ENCODE measurements around the gene IGFBP2.
"Not testable (repeated sequence)": the region's sequence is repeated elsewhere in the genome, so short reads cannot be mapped to it uniquely, and the experiment has no call there.

DNA sequence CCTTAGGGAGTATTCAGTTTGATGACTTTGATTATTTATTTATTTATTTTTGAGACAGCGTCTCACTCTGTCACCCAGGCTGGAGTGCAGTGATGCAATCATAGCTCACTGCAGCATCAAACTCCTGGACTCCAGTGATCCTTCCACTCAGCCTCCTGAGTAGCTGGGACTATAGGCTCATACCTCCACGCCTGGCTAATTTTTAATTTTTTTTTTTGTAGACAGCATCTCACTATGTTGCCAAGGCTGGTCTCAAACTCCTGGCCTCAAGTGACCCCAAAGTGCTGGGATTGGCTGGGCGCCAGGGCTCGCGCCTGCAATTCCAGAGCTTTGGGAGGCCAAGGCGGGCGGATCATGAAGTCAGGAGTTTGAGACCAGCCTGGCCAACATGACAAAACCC, 35.4 kb upstream of the IGFBP2 start:
- TF ChIP-seq, protein P1, sequence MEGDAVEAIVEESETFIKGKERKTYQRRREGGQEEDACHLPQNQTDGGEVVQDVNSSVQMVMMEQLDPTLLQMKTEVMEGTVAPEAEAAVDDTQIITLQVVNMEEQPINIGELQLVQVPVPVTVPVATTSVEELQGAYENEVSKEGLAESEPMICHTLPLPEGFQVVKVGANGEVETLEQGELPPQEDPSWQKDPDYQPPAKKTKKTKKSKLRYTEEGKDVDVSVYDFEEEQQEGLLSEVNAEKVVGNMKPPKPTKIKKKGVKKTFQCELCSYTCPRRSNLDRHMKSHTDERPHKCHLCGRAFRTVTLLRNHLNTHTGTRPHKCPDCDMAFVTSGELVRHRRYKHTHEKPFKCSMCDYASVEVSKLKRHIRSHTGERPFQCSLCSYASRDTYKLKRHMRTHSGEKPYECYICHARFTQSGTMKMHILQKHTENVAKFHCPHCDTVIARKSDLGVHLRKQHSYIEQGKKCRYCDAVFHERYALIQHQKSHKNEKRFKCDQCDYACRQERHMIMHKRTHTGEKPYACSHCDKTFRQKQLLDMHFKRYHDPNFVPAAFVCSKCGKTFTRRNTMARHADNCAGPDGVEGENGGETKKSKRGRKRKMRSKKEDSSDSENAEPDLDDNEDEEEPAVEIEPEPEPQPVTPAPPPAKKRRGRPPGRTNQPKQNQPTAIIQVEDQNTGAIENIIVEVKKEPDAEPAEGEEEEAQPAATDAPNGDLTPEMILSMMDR (IDR thresholded peaks at IDR 0.05; ENCODE audit: poor library complexity) = not testable (repeated sequence)
- TF ChIP-seq EZH2 (IDR thresholded peaks at IDR 0.05; ENCODE audit: borderline replicate concordance) = not testable (repeated sequence)
